Measurements from ENCODE around the gene LY6G6C. TPM values are rescaled to one million over a fixed set of nuclear protein-coding genes. Genes with fewer than 3 reads are reported as not detected.

LY6G6C gene
- total and polyA plus RNA-seq, 2 of the 13 experiments (the other 11 are each of a cell fraction or from before 2014, with no cell fraction given) = 0.15 TPM; not detected in 1

GRCh38 chr6:31761343-31761742, 39.8 kb upstream of the LY6G6C start:
- Histone ChIP-seq H2AFZ (ENCODE audit: low read length) (no peak overlapping the region), H3K27ac (ENCODE audit: extremely low read length, insufficient read depth, low read length) (no peak overlapping the region), H3K9ac (ENCODE audit: insufficient read depth, low read depth, low read length) (no peak overlapping the region), H3K9me3 (ENCODE audit: low read length) (no peaks in the 10 kb centered on the region), H3K4me1 (ENCODE audit: insufficient read depth, low read length) (peaks cover 35% of the 10 kb centered on the region), H3K36me3 (replicated peaks in 1 of 2; ENCODE audit: control insufficient read depth in 1 of 2, insufficient read depth in 2 of 2, low read length in 2 of 2) (peaks cover 0 to 2% of the 10 kb centered on the region in 2 experiments; a peak in 3 of 5 replicates), H4K20me1 (ENCODE audit: insufficient read depth, low read length) (no peaks in the 10 kb centered on the region), H3K4me3 (replicated peaks in 1 of 3; ENCODE audit: insufficient read depth in 1 of 3, low read depth in 2 of 3, low read length in 3 of 3) (no peak overlapping the region), H3K27me3 (ENCODE audit: control insufficient read depth in 1 of 2, insufficient read depth in 2 of 2, low read length in 2 of 2) (no peaks in the 10 kb centered on the region), H3K79me2 (ENCODE audit: insufficient read depth, low read length) (no peaks in the 10 kb centered on the region), H3K4me2 (ENCODE audit: low read depth, low read length) (no peak overlapping the region)
- ChIA-PET CTCF (ENCODE audit: low intra/inter-chr PET ratio, low total read pairs) (no interaction called here), POLR2A (interaction anchor here (1.4 to 11.5 kb wide), 2 partner anchors 14 to 24 kb away, joined by 4 to 96 read pairs; partner anchors contain the start of genes CLIC1 and MSH5)
- in situ Hi-C loops (cut with HindIII; ENCODE audit: extremely low pct_ligation_motif_present, low pct_unique_long_range_greater_than_20kb) (no loop called here), intact Hi-C loops (cut with micrococcal nuclease; ENCODE audit: unreplicated experiment) (no loop called here)
- BruUV-seq (replicated peaks) = no TSS peak
- FAIRE-seq (no peak), ATAC-seq (no peak), DNase-seq (ENCODE audit: low spot score) (no peak)
- WGBS (ENCODE audit: low lambda C conversion rate) = 98% methylated on average over 8 of the region's 8 CpGs
- TF ChIP-seq ZNF484 (CRISPR knock-in tag; IDR thresholded peaks at IDR 0.05; ENCODE audit: borderline replicate concordance, low read depth) (no peak), ZNF878 (CRISPR knock-in tag; IDR thresholded peaks at IDR 0.05) (no peak), CERS6 (CRISPR knock-in tag; IDR thresholded peaks at IDR 0.05) (no peak), PPARG (CRISPR knock-in tag; conservative IDR thresholded peaks at IDR 0.05) (no peak), ZFYVE20 (CRISPR knock-in tag; IDR thresholded peaks at IDR 0.05; ENCODE audit: borderline replicate concordance, low read depth) (no peak), KDM3A (CRISPR knock-in tag; IDR thresholded peaks at IDR 0.05; ENCODE audit: low read depth) (no peak), ZNF577 (CRISPR knock-in tag; IDR thresholded peaks at IDR 0.05; ENCODE audit: borderline replicate concordance, low read depth) (no peak), DMAP1 (CRISPR knock-in tag; IDR thresholded peaks at IDR 0.05) (no peak), PTBP1 (IDR thresholded peaks at IDR 0.05; ENCODE audit: low read depth, low read length, poor library complexity, severe bottlenecking) (no peak), HNRNPLL (IDR thresholded peaks at IDR 0.05; ENCODE audit: low read depth, low read length, poor library complexity, severe bottlenecking) (no peak), ZBTB20 (CRISPR knock-in tag; IDR thresholded peaks at IDR 0.05; ENCODE audit: borderline replicate concordance, low read depth) (no peak), ZNF883 (CRISPR knock-in tag; IDR thresholded peaks at IDR 0.05; ENCODE audit: not compliant biosample characterization) (no peak), ZNF646 (CRISPR knock-in tag; IDR thresholded peaks at IDR 0.05) (no peak)

Measured in HepG2 (cell line).